PC-9 (cell line): ENCODE data around the gene NR2C2.

ENCODE experiments used
- EZH2 ChIP-seq: fragments of 200-600 bp; sonication (generic); IDR thresholded peaks from 2 replicates; pipeline ENCODE4 v1.8.0; 2017; ENCODE audit warnings: antibody characterized with exemption, low read depth
- TF ChIP-seq, protein P1 (sequence below): fragments of 200-600 bp; sonication (generic); conservative IDR thresholded peaks from 2 replicates; pipeline ENCODE4 v1.6.1; 2017; ENCODE audit warnings: mixed run types, antibody characterized with exemption, mild to moderate bottlenecking, moderate library complexity

DNA sequence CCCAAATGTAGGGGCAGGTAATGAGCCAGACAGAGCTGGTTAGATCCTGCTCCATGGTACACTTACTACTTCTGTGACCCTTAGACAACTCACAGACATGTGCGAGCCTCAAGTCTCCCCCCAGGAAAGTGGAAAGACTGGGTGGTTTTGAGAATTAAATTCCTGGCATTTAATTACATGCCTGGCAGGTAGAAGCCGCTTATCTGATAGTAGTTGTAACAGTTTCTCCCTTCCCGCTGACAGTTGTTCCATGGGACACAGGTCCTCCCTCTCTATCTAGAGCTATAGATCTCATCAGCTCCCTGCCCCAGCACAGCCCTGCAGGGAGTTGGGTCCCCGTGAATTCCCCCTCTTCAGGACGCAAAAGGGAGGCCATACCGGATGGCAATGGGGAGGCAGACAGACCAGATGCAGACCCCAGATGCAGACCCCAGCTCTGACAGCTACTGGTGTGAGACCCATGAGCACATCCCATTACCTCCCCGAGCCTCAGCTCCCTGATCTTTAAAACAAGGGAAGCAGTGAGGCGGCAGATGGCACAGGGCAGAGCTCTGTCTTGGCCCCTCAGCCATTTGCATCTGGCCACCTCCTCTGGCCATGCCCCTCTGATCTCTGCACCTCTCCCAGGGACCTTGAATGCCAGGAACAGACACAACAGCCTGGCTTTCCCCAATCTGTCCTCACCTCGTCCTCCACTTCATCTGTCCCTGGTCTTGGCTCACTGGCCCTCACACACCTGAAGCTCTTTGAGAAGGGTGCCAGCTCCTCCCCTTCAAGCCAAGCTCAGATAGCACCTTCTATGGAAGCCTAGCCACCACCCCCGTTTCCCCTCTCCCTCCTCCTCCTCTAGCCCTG is 34.1 kb upstream of the NR2C2 start:
- TF ChIP-seq, protein P1, sequence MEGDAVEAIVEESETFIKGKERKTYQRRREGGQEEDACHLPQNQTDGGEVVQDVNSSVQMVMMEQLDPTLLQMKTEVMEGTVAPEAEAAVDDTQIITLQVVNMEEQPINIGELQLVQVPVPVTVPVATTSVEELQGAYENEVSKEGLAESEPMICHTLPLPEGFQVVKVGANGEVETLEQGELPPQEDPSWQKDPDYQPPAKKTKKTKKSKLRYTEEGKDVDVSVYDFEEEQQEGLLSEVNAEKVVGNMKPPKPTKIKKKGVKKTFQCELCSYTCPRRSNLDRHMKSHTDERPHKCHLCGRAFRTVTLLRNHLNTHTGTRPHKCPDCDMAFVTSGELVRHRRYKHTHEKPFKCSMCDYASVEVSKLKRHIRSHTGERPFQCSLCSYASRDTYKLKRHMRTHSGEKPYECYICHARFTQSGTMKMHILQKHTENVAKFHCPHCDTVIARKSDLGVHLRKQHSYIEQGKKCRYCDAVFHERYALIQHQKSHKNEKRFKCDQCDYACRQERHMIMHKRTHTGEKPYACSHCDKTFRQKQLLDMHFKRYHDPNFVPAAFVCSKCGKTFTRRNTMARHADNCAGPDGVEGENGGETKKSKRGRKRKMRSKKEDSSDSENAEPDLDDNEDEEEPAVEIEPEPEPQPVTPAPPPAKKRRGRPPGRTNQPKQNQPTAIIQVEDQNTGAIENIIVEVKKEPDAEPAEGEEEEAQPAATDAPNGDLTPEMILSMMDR: no peak
- no peak for TF ChIP-seq EZH2
